Subcutaneous abdominal adipose tissue (tissue), 5 donors: ENCODE measurements around the gene FMN2.
"Not testable (repeated sequence)": the region's sequence is repeated elsewhere in the genome, so short reads cannot be mapped to it uniquely, and the experiment has no call there.

Experiments
- H3K27ac ChIP-seq: one replicate; pipeline ENCODE4 v1.7.0; 2013; ENCODE audit warnings: low read depth, mild to moderate bottlenecking, inconsistent platforms, low read length, moderate library complexity
- H3K27me3 ChIP-seq, 5 donors: one replicate each; pipeline ENCODE4 v1.7.0; 2013; ENCODE audit warnings: low read length in 5 of 5, inconsistent platforms in 1 of 5; ENCODE audit not compliant: control insufficient read depth in 5 of 5, insufficient read depth in 4 of 5
- H3K36me3 ChIP-seq, 5 donors: one replicate each; pipeline ENCODE4 v1.7.0; 2013; ENCODE audit warnings: low read length in 5 of 5; ENCODE audit not compliant: control insufficient read depth in 5 of 5, insufficient read depth in 5 of 5
- H3K4me1 ChIP-seq, 5 donors: one replicate each; pipeline ENCODE4 v1.7.0; 2013; ENCODE audit warnings: low read length in 5 of 5, mild to moderate bottlenecking in 3 of 5, moderate library complexity in 1 of 5; ENCODE audit not compliant: control insufficient read depth in 5 of 5, insufficient read depth in 5 of 5
- H3K4me3 ChIP-seq, 5 donors: one replicate each; pipeline ENCODE4 v1.7.0; 2013; ENCODE audit warnings: low read length in 5 of 5, low read depth in 1 of 5
- H3K9ac ChIP-seq, 5 donors: one replicate each; pipeline ENCODE4 v1.7.0; 2013; ENCODE audit warnings: low read length in 5 of 5, mild to moderate bottlenecking in 4 of 5, moderate library complexity in 3 of 5
- H3K9me3 ChIP-seq, 5 donors: one replicate each; pipeline ENCODE4 v1.7.0; 2013; ENCODE audit warnings: low read length in 5 of 5; ENCODE audit not compliant: control insufficient read depth in 5 of 5
- donor health status: healthy.
- donor health status: healthy.
- donor health status: healthy.
- donor health status: healthy.
- donor health status: healthy.

FMN2 gene

GRCh38 chr1:240256836-240257503 is 165.3 kb downstream of the FMN2 start:
- no peak overlapping the region for H3K9ac ChIP-seq
- H3K27ac ChIP-seq = no peak overlapping the region
- H3K4me3 ChIP-seq = no peak overlapping the region
- no peaks in the 10 kb centered on the region for H3K27me3 ChIP-seq
- H3K36me3 ChIP-seq = no peaks in the 10 kb centered on the region
- H3K4me1 ChIP-seq = no peaks in the 10 kb centered on the region
- H3K9me3 ChIP-seq = peaks cover 0 to 13% (median 7%) of the 10 kb centered on the region in 5 donors

DNA sequence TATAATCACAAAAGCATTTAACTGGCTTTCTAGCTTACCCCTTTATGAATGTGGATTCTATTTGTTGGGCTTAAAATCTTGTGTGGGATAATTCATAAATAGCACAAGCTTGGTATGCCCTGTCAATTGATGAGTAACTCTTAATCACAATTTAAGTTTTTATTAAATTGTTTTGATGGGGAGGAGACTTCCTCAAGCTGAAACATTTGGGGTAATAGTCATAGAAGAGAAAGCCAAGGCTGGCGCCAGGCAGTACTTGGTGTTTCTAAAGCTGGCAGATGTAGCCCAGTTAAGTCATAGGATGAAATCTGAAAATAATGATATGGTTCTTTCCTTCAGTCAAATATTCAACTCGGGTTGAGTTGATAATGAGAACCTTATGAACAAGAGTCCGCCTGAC is 167.2 kb downstream of the FMN2 start:
- H3K27me3 ChIP-seq = no peaks in the 10 kb centered on the region
- no peaks in the 10 kb centered on the region for H3K36me3 ChIP-seq
- H3K4me3 ChIP-seq = no peak overlapping the region
- H3K9ac ChIP-seq = no peak overlapping the region
- peaks cover 0 to 9% (median 4%) of the 10 kb centered on the region in 5 donors for H3K9me3 ChIP-seq
- no peaks in the 10 kb centered on the region for H3K4me1 ChIP-seq
- H3K27ac ChIP-seq = no peak overlapping the region

DNA sequence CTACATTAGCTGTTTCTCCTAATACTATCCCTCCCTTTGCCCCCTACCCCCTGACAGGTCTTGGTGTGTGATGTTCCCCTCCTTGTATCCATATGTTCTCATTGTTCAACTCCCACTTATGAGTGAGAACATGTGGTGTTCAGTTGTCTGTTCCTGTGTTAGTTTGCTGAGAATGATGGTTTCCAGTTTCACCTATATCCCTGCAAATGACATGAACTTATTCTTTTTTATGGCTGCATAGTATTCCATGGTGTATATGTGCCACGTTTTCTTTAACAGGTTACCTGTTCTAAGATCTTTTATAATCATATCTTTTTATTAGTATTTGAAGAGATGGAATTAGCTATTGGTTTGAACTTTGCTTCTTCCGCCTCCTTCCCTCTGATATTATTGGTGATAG is 172.8 kb downstream of the FMN2 start:
- not testable (repeated sequence) for H3K27ac ChIP-seq, H3K4me1 ChIP-seq, H3K9ac ChIP-seq, H3K36me3 ChIP-seq, H3K27me3 ChIP-seq, H3K4me3 ChIP-seq
- peaks cover 0 to 15% (median 4%) of the 10 kb centered on the region in 5 donors for H3K9me3 ChIP-seq

DNA sequence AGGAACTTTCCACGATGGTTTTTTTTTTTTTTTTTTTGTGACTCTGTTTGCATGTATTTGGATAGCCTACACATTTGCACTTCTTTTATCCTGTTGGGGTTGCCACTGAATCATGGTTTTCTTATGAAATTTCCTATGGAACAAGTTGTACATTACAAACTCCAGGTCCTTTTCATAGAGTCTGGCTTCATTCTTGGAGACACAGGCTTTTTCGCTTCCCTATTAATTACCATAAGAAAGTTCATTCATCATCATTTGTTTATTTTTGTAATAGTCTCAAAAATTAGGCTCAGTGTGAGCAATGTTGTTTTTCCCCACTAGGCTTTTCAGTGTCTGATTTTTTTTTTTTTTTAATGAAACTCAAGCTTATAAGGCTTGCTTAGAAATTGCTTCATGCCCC is 179.4 kb downstream of the FMN2 start:
- Histone ChIP-seq H3K36me3 (no peaks in the 10 kb centered on the region), H3K9me3 (peaks cover 0 to 20% (median 2%) of the 10 kb centered on the region in 5 donors), H3K27ac (no peak overlapping the region), H3K9ac (no peak overlapping the region), H3K27me3 (no peaks in the 10 kb centered on the region), H3K4me1 (no peaks in the 10 kb centered on the region), H3K4me3 (no peak overlapping the region)

DNA sequence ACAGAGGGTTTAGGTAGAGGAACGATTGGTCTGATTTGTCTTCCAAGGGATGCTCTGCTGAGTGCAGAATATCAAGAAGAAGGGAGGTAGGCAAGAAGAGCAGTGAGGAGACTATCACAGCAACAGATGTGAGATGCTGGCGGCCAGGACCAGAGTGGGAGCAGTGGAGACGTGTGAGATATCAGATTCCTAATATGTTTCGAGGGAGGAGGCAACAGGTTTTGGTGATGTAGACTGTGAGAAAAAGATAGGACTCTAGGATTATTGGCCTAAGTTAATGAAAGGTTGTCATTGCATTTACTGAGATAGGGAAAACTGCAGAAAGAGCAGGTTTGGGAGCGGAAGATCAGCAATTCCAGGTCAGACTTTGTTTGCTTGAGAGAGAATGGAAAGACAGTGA is 182.9 kb downstream of the FMN2 start:
- H3K27ac ChIP-seq = no peak overlapping the region
- H3K36me3 ChIP-seq = no peaks in the 10 kb centered on the region
- H3K9ac ChIP-seq = no peak overlapping the region
- H3K4me3 ChIP-seq = no peak overlapping the region
- H3K4me1 ChIP-seq = no peaks in the 10 kb centered on the region
- peaks cover 0 to 10% (median 2%) of the 10 kb centered on the region in 5 donors for H3K9me3 ChIP-seq
- no peaks in the 10 kb centered on the region for H3K27me3 ChIP-seq

GRCh38 chr1:240275219-240275618 is 183.5 kb downstream of the FMN2 start:
- not testable (repeated sequence) for H3K9ac ChIP-seq, H3K36me3 ChIP-seq, H3K27ac ChIP-seq, H3K9me3 ChIP-seq, H3K4me3 ChIP-seq, H3K4me1 ChIP-seq, H3K27me3 ChIP-seq

DNA sequence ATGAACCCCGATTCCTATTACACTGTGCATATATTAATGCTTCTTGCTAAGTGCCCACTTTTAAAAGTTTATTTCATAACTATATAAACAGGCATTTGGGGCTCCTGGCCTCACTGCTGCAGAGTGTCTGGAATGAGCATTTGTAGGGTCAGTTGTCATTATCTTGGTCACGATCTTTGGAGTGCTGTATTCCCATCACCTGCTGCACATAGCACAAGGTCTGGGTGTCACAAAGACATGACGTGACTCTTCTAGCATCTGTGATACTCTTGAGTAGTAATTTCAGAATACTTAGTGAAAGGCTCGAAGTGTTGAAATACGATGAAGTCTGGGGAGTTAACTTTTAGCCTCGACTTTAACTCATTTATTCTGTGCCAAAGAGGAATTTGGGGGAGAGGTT is 186.4 kb downstream of the FMN2 start:
- no peaks in the 10 kb centered on the region for H3K27me3 ChIP-seq

DNA sequence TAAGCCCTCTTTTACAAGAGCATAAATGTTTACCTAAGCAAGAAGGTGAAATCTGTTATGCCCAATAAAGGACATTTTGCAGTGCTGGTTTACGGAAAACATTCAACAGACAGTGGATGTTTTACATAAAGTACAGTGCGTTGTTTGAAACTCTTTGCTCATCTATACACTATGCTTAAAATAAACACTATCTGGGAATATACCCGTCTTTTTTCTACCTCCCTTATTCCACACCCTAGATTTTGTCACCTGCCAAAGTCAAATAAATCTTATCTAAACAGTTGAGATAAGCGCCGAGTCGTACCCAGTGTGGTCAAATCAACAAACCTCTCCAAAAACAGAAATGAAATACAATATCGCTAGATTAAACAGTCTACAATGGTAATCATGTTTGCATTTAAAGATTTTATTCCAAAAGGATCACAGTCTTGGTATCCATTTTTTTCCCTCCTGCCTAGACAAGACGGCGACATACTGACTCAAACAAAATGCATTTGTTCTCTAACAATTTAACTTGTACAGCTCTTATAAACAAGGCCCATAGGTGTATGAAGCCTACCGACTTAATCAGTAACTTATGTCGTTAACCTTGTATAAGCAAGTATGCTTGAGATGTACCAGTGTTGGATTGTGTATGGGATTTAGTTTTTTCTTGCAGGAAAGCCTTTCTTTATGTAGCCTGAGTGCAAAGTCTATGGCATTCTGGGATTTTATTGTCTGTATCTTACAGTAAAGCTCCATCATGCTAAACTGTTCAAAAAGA is 189.1 kb downstream of the FMN2 start:
- H3K4me3 ChIP-seq = no peak overlapping the region
- H3K27ac ChIP-seq = no peak overlapping the region
- no peaks in the 10 kb centered on the region for H3K4me1 ChIP-seq
- peaks cover 0 to 4% (median 2%) of the 10 kb centered on the region in 5 donors for H3K9me3 ChIP-seq
- H3K27me3 ChIP-seq = no peaks in the 10 kb centered on the region
- H3K9ac ChIP-seq = no peak overlapping the region
- no peaks in the 10 kb centered on the region for H3K36me3 ChIP-seq

More for the DNA sequence above, 186.4 kb downstream of the FMN2 start:
- Histone ChIP-seq H3K36me3 (no peaks in the 10 kb centered on the region), H3K27ac (no peak overlapping the region), H3K4me1 (no peaks in the 10 kb centered on the region), H3K9me3 (peaks cover 0 to 2% (median 0%) of the 10 kb centered on the region in 5 donors), H3K4me3 (no peak overlapping the region), H3K9ac (no peak overlapping the region)

DNA sequence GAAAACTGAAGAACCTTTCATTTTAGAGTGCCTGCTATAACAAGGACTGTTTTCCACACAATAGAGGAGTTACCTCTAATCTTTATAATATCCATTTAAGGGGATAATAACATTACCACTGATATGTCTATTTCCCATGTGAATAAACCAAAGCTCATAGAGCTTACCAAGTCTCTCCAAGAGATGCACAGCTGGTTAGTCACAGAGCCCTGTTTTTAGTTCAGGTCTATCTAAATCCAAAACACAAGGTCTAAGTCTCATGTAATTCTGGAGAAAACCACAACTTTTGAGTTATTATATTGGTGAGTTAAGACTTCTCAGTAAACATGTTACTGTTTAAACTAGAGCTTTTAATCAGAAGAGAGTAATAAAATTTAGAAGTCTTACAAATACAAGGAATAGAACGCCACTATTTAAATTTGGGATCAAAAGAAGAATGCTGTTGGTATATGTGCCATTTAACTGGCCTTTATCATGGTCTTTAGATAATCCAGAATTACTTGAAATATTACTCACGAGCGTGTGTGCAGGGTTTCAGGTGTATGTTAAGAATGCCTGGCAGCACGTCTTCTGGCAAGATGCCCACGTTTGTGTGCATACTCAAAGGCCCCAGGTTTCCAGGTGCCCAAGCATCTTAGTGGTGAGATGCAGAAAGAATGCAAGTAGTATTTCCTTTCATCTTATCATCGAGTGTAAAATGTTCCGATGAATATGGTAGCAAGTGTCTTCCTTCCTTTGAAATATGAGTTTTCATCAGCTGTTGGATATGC is 190.6 kb downstream of the FMN2 start:
- H3K9me3 ChIP-seq = peaks cover 0 to 4% (median 0%) of the 10 kb centered on the region in 5 donors
- H3K27ac ChIP-seq = no peak overlapping the region
- no peaks in the 10 kb centered on the region for H3K36me3 ChIP-seq
- no peaks in the 10 kb centered on the region for H3K4me1 ChIP-seq
- H3K9ac ChIP-seq = no peak overlapping the region
- no peaks in the 10 kb centered on the region for H3K27me3 ChIP-seq
- no peak overlapping the region for H3K4me3 ChIP-seq
